ENCODE data around the gene TEC. TPM values are rescaled to one million over a fixed set of nuclear protein-coding genes. Genes with fewer than 3 reads are reported as not detected.

Gene TEC
- total and polyA plus RNA-seq, 2 donors from 2014 or later: 1.1 to 5.9 TPM

DNA sequence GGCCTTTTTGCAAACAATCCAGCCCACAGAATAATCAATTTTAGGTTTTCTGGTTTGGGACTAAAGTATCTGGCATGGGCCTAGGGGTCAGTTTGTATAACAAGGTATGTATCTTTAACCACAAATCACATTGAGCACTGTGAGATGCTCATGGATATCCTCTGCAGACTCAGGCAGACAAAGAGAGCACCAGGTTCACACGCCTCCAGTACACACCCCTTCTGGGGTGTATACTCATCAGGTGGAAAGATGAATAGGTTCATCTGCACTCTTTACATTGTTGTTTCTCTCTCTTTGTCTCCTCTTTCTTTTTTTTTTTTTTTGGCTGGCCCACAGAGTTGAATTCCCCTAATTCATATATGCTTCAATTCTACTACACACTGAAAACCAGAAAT, 21.1 kb downstream of the TEC start:
- Histone ChIP-seq H3K27ac (ENCODE audit: low read depth in 2 of 2, low read length in 2 of 2) (no peak overlapping the region), H3K9me3 (ENCODE audit: control insufficient read depth in 2 of 3, insufficient read depth in 1 of 3, low read length in 3 of 3) (no peaks in the 10 kb centered on the region), H3K4me3 (ENCODE audit: low read length in 3 of 3) (no peak overlapping the region), H3K36me3 (ENCODE audit: control insufficient read depth in 2 of 3, insufficient read depth in 3 of 3, low read length in 3 of 3) (no peaks in the 10 kb centered on the region), H3K27me3 (ENCODE audit: control insufficient read depth, insufficient read depth, low read length) (no peaks in the 10 kb centered on the region), H3K9ac (ENCODE audit: low read length in 3 of 3) (no peak overlapping the region), H3K4me1 (ENCODE audit: control insufficient read depth in 2 of 3, insufficient read depth in 2 of 3, low read depth in 1 of 3, low read length in 3 of 3) (peaks cover 0 to 2% (median 0%) of the 10 kb centered on the region in 3 donors)
- intact Hi-C loops (cut with DNase I): no loop called here
- no peak for FAIRE-seq
- DNase-seq: no peak
- TF ChIP-seq, protein P1, sequence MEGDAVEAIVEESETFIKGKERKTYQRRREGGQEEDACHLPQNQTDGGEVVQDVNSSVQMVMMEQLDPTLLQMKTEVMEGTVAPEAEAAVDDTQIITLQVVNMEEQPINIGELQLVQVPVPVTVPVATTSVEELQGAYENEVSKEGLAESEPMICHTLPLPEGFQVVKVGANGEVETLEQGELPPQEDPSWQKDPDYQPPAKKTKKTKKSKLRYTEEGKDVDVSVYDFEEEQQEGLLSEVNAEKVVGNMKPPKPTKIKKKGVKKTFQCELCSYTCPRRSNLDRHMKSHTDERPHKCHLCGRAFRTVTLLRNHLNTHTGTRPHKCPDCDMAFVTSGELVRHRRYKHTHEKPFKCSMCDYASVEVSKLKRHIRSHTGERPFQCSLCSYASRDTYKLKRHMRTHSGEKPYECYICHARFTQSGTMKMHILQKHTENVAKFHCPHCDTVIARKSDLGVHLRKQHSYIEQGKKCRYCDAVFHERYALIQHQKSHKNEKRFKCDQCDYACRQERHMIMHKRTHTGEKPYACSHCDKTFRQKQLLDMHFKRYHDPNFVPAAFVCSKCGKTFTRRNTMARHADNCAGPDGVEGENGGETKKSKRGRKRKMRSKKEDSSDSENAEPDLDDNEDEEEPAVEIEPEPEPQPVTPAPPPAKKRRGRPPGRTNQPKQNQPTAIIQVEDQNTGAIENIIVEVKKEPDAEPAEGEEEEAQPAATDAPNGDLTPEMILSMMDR (IDR thresholded peaks at IDR 0.05; ENCODE audit: borderline replicate concordance, extremely low read depth, insufficient read depth): no peak

DNA sequence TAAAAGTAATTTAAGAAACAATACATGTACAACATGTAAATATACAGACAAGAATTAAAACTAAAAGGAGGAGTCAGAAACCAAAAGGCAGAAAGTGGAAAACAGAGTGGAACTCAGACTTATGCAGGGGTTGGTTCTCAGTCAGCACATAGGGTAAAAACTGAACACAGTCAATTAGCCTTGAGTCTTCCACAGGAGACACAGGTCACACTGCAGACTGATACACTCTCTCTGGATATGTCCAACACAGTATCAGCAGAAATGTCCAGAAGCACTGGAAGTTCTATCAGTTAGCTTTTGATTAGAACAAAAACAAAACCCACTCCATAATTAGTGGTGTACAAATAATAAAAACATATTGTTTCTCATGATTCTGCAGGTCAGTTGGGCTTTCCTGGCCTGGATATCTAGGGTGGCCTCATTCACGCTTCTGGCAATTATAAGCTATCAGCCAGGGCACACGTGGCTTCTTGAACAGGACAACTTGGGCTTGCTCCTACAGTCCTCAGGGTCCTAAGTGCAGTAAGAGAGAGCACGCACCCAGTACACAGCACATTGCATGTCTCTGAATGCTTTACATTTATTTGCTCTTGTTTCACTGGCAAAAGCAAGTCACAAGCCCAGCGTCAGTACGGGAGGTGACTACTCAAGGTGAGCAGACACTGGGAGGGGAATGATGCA, 21.6 kb downstream of the TEC start:
- H3K36me3 ChIP-seq (ENCODE audit: control insufficient read depth in 2 of 3, insufficient read depth in 3 of 3, low read length in 3 of 3): no peaks in the 10 kb centered on the region
- H3K9me3 ChIP-seq (ENCODE audit: control insufficient read depth in 2 of 3, insufficient read depth in 1 of 3, low read length in 3 of 3): no peaks in the 10 kb centered on the region
- H3K4me3 ChIP-seq (ENCODE audit: low read length in 3 of 3): no peak overlapping the region
- no peak for DNase-seq
- no peak overlapping the region for H3K27ac ChIP-seq (ENCODE audit: low read depth in 2 of 2, low read length in 2 of 2)
- FAIRE-seq: no peak
- no peak overlapping the region for H3K9ac ChIP-seq (ENCODE audit: low read length in 3 of 3)
- peaks cover 0 to 2% (median 0%) of the 10 kb centered on the region in 3 donors for H3K4me1 ChIP-seq (ENCODE audit: control insufficient read depth in 2 of 3, insufficient read depth in 2 of 3, low read depth in 1 of 3, low read length in 3 of 3)
- TF ChIP-seq, protein P1 (IDR thresholded peaks at IDR 0.05; ENCODE audit: borderline replicate concordance, extremely low read depth, insufficient read depth): no peak
- intact Hi-C loops (cut with DNase I): no loop called here
- no peaks in the 10 kb centered on the region for H3K27me3 ChIP-seq (ENCODE audit: control insufficient read depth, insufficient read depth, low read length)

DNA sequence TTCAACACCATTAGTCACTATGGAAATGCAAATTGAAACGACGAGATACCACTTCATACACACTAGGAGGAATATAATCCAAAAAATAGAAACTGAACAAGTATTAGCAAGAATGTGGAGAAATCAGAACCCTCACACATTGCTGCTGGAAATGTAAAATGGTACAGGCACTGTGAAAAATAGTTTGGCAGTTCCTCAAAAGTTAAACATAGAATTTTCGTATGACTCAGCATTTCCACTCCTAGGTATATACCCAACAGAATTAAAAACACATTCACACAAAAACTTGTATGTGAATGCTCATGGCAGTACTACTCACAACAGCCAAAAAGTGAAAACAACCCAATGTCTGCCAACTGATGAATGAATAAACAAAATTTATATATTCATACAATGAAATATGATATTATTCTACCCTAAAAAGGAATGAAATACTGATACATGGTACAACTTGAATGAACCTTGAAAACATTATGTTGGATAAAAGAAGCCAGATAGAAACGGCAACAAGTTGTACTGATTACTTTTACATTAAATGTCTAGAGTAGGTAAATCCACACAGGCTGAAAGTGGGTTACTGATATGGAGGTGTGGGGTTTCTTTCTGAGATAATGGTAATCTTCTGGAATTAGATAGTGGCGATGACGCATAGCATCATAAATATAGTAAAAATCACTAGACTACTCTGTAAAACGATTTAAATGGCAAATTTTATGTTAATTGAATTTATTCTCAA, 22.3 kb downstream of the TEC start:
- no peak for FAIRE-seq
- DNase-seq: no peak
- Histone ChIP-seq H3K4me1 (ENCODE audit: control insufficient read depth in 2 of 3, insufficient read depth in 2 of 3, low read depth in 1 of 3, low read length in 3 of 3) (peaks cover 0 to 2% (median 0%) of the 10 kb centered on the region in 3 donors), H3K9me3 (ENCODE audit: control insufficient read depth in 2 of 3, insufficient read depth in 1 of 3, low read length in 3 of 3) (no peaks in the 10 kb centered on the region), H3K27me3 (ENCODE audit: control insufficient read depth, insufficient read depth, low read length) (no peaks in the 10 kb centered on the region), H3K36me3 (ENCODE audit: control insufficient read depth in 2 of 3, insufficient read depth in 3 of 3, low read length in 3 of 3) (no peaks in the 10 kb centered on the region), H3K9ac (ENCODE audit: low read length in 3 of 3) (no peak overlapping the region), H3K4me3 (ENCODE audit: low read length in 3 of 3) (no peak overlapping the region), H3K27ac (ENCODE audit: low read depth in 2 of 2, low read length in 2 of 2) (no peak overlapping the region)
- TF ChIP-seq, protein P1 (IDR thresholded peaks at IDR 0.05; ENCODE audit: borderline replicate concordance, extremely low read depth, insufficient read depth): no peak
- intact Hi-C loops (cut with DNase I): no loop called here
